GM12878 (cell line): Measurements from ENCODE around the gene MYO1C. TPM values are rescaled to one million over a fixed set of nuclear protein-coding genes. Genes with fewer than 3 reads are reported as not detected.

ENCODE experiments used
- ATAC-seq: fragments of 200-7000 bp; cut with Tn5 transposase; 3 replicates; pipeline ENCODE4 v1.9.1; 2020; ENCODE audit warnings: mild to moderate bottlenecking, moderate library complexity
- BruUV-seq: library from RNA; stranded (reverse); fragments of 400-500 nt; replicated peaks from 2 replicates; lab custom pipeline; 2021; lab: Mats Ljungman, UMichigan
- CTCF ChIA-PET: fragments of 300-600 bp; sonication (Branson Sonifier 250); formaldehyde crosslinking; extraction: SDS; loops from one replicate; lab custom pipeline; 2021; ENCODE audit warnings: inconsistent platforms; lab: Yijun Ruan, JAX
- POLR2A ChIA-PET: fragments of 350-600 bp; formaldehyde crosslinking; extraction: SDS; loops from one replicate; lab custom pipeline; 2021; ENCODE audit warnings: inconsistent platforms; lab: Charles Lee
- RAD21 ChIA-PET: fragments of 300-600 bp; sonication (Branson Sonifier 250); formaldehyde crosslinking; loops from one replicate; lab custom pipeline; 2023; ENCODE audit warnings: antibody characterized with exemption; ENCODE audit not compliant: unreplicated experiment; lab: Charles Lee
- SMC1A ChIA-PET: fragments of 300-600 bp; sonication (Branson Sonifier 250); formaldehyde crosslinking; loops from one replicate; lab custom pipeline; 2023; ENCODE audit not compliant: unreplicated experiment, uncharacterized antibody; lab: Charles Lee
- DNase-seq: peaks from one replicate; pipeline ENCODE4 v3.0.0-alpha.2; 2011; ENCODE audit warnings: low read depth, low spot score
- FAIRE-seq: peaks from 3 replicates; lab custom pipeline; 2011; peaks lifted over from hg19 to GRCh38; lab: Jason Lieb, UNC
- H2AFZ ChIP-seq: 2 replicates; pipeline ENCODE4 v1.6.0; 2011; ENCODE audit warnings: low read depth, low read length, control low read depth; ENCODE audit not compliant: control insufficient read depth
- H3K27ac ChIP-seq: 2 replicates; pipeline ENCODE4 v1.5.1; 2011; ENCODE audit warnings: control low read depth; ENCODE audit not compliant: control insufficient read depth, insufficient read depth
- H3K27me3 ChIP-seq, 2 experiments: replicated peaks in 1 of 2; 2 replicates each; pipeline versions ENCODE4 v1.6.0 to v1.6.1; 2011; ENCODE audit warnings: low read length in 1 of 2; ENCODE audit not compliant: control insufficient read depth in 2 of 2, insufficient read depth in 2 of 2
- H3K36me3 ChIP-seq, 2 experiments: 2 replicates each; pipeline ENCODE4 v1.5.1; 2011; ENCODE audit warnings: low read length in 1 of 2; ENCODE audit not compliant: control insufficient read depth in 2 of 2, insufficient read depth in 2 of 2
- H3K4me1 ChIP-seq: 2 replicates; pipeline ENCODE4 v1.6.1; 2011; ENCODE audit warnings: mild to moderate bottlenecking, low read length, moderate library complexity, mixed read lengths; ENCODE audit not compliant: control insufficient read depth, insufficient read depth
- H3K4me2 ChIP-seq: 2 replicates; pipeline ENCODE4 v1.6.0; 2011; ENCODE audit warnings: control low read depth; ENCODE audit not compliant: control insufficient read depth, insufficient read depth
- H3K4me3 ChIP-seq: fragments of 200-600 bp; sonication (generic); 2 replicates; pipeline ENCODE4 v1.5.1; 2016
- H3K79me2 ChIP-seq: 2 replicates; pipeline ENCODE4 v1.6.0; 2011; ENCODE audit warnings: low read length; ENCODE audit not compliant: control insufficient read depth, insufficient read depth
- H3K9ac ChIP-seq: 2 replicates; pipeline ENCODE4 v1.8.0; 2011; ENCODE audit warnings: low read length, control low read depth, mixed read lengths; ENCODE audit not compliant: control insufficient read depth, insufficient read depth
- H3K9me3 ChIP-seq: replicated peaks from 3 replicates; pipeline ENCODE4 v1.5.1; 2011; ENCODE audit warnings: mild to moderate bottlenecking, low read length; ENCODE audit not compliant: control insufficient read depth, insufficient read depth
- H4K20me1 ChIP-seq: 2 replicates; pipeline ENCODE4 v1.6.0; 2011; ENCODE audit not compliant: control insufficient read depth, insufficient read depth
- HCFC1 ChIP-seq: fragments of 150-350 bp; IDR thresholded peaks from 2 replicates; pipeline ENCODE4 v1.6.1; 2014; ENCODE audit warnings: low read length
- HDGF ChIP-seq: fragments of 450-650 bp; IDR thresholded peaks from 2 replicates; pipeline ENCODE4 v1.6.1; 2016; ENCODE audit warnings: antibody characterized with exemption
- MYB ChIP-seq: fragments of 150-350 bp; IDR thresholded peaks from 2 replicates; pipeline ENCODE4 v1.6.1; 2014; ENCODE audit warnings: mild to moderate bottlenecking, low read depth, low read length, borderline replicate concordance
- PAX8 ChIP-seq: fragments of 450-650 bp; IDR thresholded peaks from 2 replicates; pipeline ENCODE4 v1.6.1; 2017; ENCODE audit warnings: mild to moderate bottlenecking, moderate library complexity
- POLR2A ChIP-seq: IDR thresholded peaks from 2 replicates; pipeline ENCODE4 v1.6.1; 2011; ENCODE audit warnings: low read depth, mild to moderate bottlenecking, low read length
- RAD51 ChIP-seq: fragments of 450-650 bp; IDR thresholded peaks from 2 replicates; pipeline ENCODE4 v1.6.1; 2016; ENCODE audit warnings: moderate library complexity, mild to moderate bottlenecking, inconsistent platforms
- SPI1 ChIP-seq: IDR thresholded peaks from 2 replicates; pipeline ENCODE4 v1.6.1; 2011; ENCODE audit warnings: low read depth, mild to moderate bottlenecking, low read length, moderate library complexity, borderline replicate concordance; ENCODE audit not compliant: insufficient read depth
- WGBS: methylation state at CpG from one replicate; pipeline ENCODE4 v1.1.6; 2016; ENCODE audit warnings: low lambda C conversion rate; ENCODE audit not compliant: insufficient replicate concordance, insufficient coverage; ENCODE audit errors: missing lambda C conversion rate; 5-methylcytosine and 5-hydroxymethylcytosine counted together
- in situ Hi-C: fragments of 300-500 bp; cut with MboI; formaldehyde crosslinking; loops from 9 replicates; pipeline ENCODE4 v1.14.3; 2018; ENCODE audit warnings: mixed read lengths
- intact Hi-C: fragments of 100-400 bp; cut with micrococcal nuclease; formaldehyde crosslinking; loops from one replicate; pipeline ENCODE4 v1.14.2; 2022; ENCODE audit not compliant: unreplicated experiment
- polyA plus RNA-seq, 11 experiments: library from polyadenylated mRNA; depleted of rRNA in 4 of 11; unstranded in 6 of 11; stranded (reverse) in 5 of 11; fragments of >200 nt; fragmentation: Nextera tagmentation in 4 of 11; fragmentation: Illumina TruSeq in 1 of 11; extraction: Ambion mirVana in 4 of 11; extraction: Trizol in 1 of 11; gene quantifications; 1 replicate in 1 of 11; 2 replicates in 10 of 11; pipeline versions ENCODE4 v1.2.1 to v1.2.3, GENCODE V29; 2011 to 2016; ENCODE audit warnings: inconsistent platforms in 2 of 11, missing spikeins in 2 of 11, low read depth in 1 of 11
- total RNA-seq, 4 experiments: library from RNA; depleted of rRNA in 3 of 4; stranded (reverse); fragments of >200 nt in 3 of 4; fragmentation: Illumina TruSeq in 1 of 4; extraction: Trizol in 1 of 4; gene quantifications; 2 replicates each; pipeline versions ENCODE4 v1.2.1 to v1.2.3, GENCODE V29; 2013 to 2021
- TF ChIP-seq, protein P1 (sequence below), 3 experiments: IDR thresholded peaks in 2 of 3; conservative IDR thresholded peaks in 1 of 3; 2 replicates each; pipeline ENCODE4 v1.5.1; 2011; ENCODE audit warnings: low read depth in 3 of 3, low read length in 3 of 3, mild to moderate bottlenecking in 3 of 3, control low read depth in 2 of 3, moderate library complexity in 2 of 3, inconsistent platforms in 1 of 3, mixed read lengths in 1 of 3; ENCODE audit not compliant: control insufficient read depth in 2 of 3, insufficient read depth in 1 of 3; ENCODE audit errors: extremely low read depth in 1 of 3

Gene MYO1C
- total and polyA plus RNA-seq, 10 of the 15 experiments (the other 5 are each of a cell fraction or from before 2014, with no cell fraction given): 1.2 to 92.0 (median 36.6) TPM

DNA sequence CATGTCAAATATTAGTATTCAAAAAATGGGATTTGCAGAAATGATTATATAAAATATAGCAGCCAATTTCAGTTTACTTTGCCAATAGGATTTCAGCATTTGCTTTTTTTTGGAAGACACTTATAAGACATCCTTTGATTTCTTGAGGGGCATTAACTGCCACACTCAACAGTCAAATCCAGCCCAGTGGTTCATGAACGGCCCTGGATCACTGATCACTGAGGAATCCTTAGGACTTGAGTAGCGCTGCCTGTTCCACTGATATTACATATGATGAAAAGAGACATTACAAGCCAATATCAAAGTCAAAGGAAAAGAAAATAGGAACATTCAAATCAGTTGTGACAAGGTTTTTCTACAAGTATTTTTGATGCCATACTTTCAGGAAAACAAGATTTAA, 71.5 kb downstream of the MYO1C start:
- Histone ChIP-seq H3K9me3 (no peaks in the 10 kb centered on the region), H3K36me3 (peaks cover 2 to 9% of the 10 kb centered on the region in 2 experiments; a peak in 3 of 4 replicates), H4K20me1 (no peaks in the 10 kb centered on the region), H3K4me3 (no peak overlapping the region), H2AFZ (no peak overlapping the region), H3K9ac (no peak overlapping the region), H3K79me2 (no peaks in the 10 kb centered on the region; the same call in 1 of the 2 replicates), H3K27me3 (no peaks in the 10 kb centered on the region), H3K27ac (no peak overlapping the region), H3K4me2 (no peak overlapping the region), H3K4me1 (no peaks in the 10 kb centered on the region)
- 98% methylated on average over 2 of the region's 2 CpGs for whole genome bisulfite sequencing
- in situ Hi-C loops: no loop called here
- FAIRE-seq (no peak), ATAC-seq (no peak), DNase-seq (no peak)
- RAD21 ChIA-PET: no interaction called here
- BruUV-seq: no TSS peak
- intact Hi-C loops: no loop called here
- CTCF ChIA-PET: no interaction called here
- SMC1A ChIA-PET: no interaction called here
- no peak for TF ChIP-seq SPI1
- no peak for TF ChIP-seq POLR2A
- TF ChIP-seq MYB: no peak
- no peak for TF ChIP-seq PAX8
- TF ChIP-seq, protein P1, sequence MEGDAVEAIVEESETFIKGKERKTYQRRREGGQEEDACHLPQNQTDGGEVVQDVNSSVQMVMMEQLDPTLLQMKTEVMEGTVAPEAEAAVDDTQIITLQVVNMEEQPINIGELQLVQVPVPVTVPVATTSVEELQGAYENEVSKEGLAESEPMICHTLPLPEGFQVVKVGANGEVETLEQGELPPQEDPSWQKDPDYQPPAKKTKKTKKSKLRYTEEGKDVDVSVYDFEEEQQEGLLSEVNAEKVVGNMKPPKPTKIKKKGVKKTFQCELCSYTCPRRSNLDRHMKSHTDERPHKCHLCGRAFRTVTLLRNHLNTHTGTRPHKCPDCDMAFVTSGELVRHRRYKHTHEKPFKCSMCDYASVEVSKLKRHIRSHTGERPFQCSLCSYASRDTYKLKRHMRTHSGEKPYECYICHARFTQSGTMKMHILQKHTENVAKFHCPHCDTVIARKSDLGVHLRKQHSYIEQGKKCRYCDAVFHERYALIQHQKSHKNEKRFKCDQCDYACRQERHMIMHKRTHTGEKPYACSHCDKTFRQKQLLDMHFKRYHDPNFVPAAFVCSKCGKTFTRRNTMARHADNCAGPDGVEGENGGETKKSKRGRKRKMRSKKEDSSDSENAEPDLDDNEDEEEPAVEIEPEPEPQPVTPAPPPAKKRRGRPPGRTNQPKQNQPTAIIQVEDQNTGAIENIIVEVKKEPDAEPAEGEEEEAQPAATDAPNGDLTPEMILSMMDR (IDR thresholded peaks at IDR 0.05 in 2 of 3, conservative IDR thresholded peaks at IDR 0.05 in 1 of 3; ENCODE audit: control insufficient read depth in 2 of 3, extremely low read depth in 1 of 3, insufficient read depth in 1 of 3, low read depth in 3 of 3, low read length in 3 of 3): no peak
- TF ChIP-seq RAD51: no peak
- no peak for TF ChIP-seq HDGF
- no peak for TF ChIP-seq HCFC1
- POLR2A ChIA-PET: no interaction called here
